AG10803 (cell line): Measurements from ENCODE around the gene BNC2.

ENCODE experiments used
- DNase-seq: peaks from one replicate; pipeline ENCODE4 v3.0.0; 2010; ENCODE audit warnings: low read depth
- H3K4me3 ChIP-seq: 2 replicates; pipeline ENCODE4 v1.5.1; 2011; ENCODE audit warnings: mild to moderate bottlenecking, low read length, control low read depth
- TF ChIP-seq, protein P1 (sequence below): conservative IDR thresholded peaks from 2 replicates; pipeline ENCODE4 v1.5.1; 2011; ENCODE audit warnings: mild to moderate bottlenecking, low read length, control low read depth, inconsistent platforms

The BNC2 gene

DNA sequence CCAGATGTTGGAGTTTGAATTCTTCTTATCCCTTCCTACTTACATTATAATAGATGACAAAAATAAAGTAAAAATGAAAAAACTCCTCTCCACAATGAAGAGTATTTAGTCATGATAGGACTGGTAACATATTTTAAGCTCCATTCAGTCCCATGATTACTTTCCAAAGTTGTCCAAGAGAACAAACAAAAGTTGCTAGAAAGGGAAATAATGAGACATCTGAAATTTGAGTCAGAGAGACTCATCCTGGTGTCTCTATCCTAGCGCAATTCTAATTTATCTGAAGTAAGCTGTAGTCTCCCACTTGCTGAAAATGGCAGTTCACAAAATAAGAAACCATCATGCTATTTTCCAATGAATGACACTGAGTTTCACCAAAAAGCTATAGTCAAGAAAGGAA lies 152.2 kb downstream of the BNC2 start:
- TF ChIP-seq, protein P1, sequence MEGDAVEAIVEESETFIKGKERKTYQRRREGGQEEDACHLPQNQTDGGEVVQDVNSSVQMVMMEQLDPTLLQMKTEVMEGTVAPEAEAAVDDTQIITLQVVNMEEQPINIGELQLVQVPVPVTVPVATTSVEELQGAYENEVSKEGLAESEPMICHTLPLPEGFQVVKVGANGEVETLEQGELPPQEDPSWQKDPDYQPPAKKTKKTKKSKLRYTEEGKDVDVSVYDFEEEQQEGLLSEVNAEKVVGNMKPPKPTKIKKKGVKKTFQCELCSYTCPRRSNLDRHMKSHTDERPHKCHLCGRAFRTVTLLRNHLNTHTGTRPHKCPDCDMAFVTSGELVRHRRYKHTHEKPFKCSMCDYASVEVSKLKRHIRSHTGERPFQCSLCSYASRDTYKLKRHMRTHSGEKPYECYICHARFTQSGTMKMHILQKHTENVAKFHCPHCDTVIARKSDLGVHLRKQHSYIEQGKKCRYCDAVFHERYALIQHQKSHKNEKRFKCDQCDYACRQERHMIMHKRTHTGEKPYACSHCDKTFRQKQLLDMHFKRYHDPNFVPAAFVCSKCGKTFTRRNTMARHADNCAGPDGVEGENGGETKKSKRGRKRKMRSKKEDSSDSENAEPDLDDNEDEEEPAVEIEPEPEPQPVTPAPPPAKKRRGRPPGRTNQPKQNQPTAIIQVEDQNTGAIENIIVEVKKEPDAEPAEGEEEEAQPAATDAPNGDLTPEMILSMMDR, result no peak

DNA sequence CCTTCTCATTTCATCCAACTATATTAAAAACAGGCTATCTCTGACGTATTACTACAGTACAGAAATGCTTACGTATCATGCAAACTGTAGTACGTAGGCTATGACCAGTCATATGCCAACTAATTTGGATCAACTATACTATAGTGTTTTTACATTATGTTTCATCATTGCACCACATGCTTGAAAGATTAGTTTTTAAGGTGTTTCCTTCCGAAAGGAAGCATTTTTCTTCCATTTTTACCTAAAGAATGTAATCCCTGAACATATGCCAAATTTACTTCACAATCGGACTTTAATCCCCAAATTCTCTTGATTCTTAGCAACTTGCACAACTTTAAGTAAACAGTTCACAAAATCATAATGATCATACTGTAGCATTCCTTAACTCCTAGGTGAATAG lies 153.9 kb downstream of the BNC2 start:
- no peak for DNase-seq
- TF ChIP-seq, protein P1, result no peak
- H3K4me3 ChIP-seq, result no peak overlapping the region

More for the DNA sequence above, 152.2 kb downstream of the BNC2 start:
- peak; percentile 20 for DNase-seq
- H3K4me3 ChIP-seq, result no peak overlapping the region

DNA sequence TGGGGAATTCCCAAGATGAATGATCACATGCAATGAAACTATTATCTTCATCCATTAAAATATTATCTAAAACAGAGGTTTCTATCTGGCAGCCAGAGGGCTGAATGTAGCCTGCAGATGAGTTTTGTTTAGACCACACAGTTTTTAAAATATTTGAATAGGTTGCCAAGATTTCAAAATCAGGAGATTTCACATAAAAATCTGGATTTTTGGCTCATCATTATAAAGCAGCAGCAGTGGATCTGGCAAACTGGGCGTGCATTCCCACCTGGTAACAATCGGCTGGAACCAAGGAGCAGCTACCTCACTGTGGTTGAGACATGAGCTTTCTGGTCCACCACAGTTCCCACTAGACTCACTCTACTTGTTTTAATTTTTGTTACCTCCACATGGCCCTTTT lies 155.1 kb downstream of the BNC2 start:
- TF ChIP-seq, protein P1, result peak; percentile 18; the same call in 1 of the 2 replicates
- H3K4me3 ChIP-seq, result no peak overlapping the region
- peak; percentile 93 for DNase-seq

DNA sequence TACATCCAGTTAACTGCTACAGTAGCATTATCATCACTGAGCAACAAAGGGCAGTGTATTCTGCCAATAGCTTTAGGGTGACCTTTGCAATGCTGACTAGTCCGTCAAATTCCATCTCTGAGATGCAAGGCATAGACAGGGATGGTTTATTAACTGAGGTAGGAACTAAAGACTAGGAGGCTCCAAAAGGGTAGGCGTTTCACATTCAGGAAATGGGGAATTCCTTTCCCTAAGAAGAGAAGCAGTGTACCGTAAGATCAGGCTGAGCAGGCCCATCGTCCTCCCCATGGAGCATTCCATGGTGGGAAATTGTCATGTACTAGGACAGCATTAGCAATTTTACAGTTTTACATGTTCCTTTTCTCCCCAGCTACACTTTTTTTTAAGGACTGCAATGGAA lies 157.7 kb downstream of the BNC2 start:
- TF ChIP-seq, protein P1, result no peak

DNA sequence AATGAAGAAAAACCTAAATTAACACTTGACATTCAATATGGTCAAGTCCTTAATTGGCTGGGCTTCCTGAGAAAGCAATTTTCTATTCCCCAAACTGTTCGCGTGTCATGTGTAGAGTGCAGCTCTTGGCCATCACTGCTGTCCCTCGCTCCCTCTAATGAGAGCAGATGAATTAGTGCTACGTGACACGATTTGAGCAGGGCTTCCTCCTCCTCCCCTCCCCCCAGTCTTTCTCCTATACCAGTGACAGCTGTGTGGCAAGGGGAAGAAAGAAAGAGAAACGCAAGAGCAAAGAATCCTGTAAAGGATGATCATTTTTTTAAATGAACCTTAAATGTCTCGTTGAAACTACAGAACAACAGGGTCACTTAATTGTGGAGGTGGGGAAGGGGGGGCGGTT lies 159.6 kb downstream of the BNC2 start:
- no peak overlapping the region for H3K4me3 ChIP-seq
- no peak for DNase-seq

More for the DNA sequence above, 157.7 kb downstream of the BNC2 start:
- H3K4me3 ChIP-seq, result no peak overlapping the region
- no peak for DNase-seq

DNA sequence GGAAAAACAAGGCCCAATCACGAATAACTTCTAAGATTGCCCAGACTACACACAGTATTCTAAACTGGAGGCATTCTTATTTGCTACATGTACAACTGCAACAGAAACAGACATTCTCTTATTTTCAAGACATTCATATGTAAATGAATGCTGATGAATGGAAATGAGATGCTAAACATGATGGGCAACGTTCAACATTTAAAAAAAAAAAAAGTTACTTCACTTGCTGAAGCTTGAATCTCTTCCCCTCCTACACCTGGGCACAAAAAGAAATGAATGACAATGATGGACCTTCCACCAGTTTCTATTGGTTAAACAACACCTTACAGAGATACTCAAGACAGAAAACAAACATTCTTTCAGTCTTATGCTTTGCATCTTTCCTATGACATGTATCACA lies 160.5 kb downstream of the BNC2 start:
- no peak overlapping the region for H3K4me3 ChIP-seq
- no peak for DNase-seq
- TF ChIP-seq, protein P1, result no peak

More for the DNA sequence above, 159.6 kb downstream of the BNC2 start:
- TF ChIP-seq, protein P1, result no peak

DNA sequence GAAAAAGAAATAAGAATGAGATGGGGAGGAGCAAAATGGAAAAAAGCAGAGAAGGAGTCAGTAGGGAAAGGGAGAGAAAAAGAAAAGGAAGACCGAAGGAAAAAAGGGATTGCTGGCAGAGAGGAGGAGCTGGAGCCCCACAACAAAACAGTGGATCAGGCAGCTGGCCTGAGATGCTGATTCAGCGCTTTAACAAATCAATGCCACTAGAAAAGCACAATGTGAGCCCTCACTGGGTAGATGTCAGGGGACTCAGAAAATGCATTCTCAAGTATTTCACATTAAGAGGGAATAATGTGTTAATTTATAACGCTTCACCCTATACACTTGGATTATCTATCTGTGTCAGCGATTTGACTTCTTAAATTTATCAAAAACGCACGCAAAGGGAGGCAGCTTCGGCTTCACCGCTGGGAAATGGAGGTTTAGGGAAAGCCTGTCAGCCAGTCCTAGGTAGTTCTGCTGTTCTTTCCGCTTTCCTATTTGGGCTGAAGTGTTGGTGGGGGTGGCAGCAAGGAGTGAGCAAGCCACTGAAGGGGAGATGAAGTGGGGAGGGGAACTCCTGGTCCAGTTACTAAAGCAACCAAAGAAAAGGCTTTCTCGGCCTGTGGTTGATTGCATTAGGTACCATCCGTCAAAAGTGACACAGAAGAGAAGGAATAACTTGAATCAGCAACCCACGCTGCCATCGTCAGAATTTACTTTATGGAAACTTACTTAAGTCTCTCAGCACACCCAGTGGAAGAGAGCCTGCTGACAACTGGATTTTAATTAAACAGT lies 161.6 kb downstream of the BNC2 start:
- H3K4me3 ChIP-seq, result no peak overlapping the region
- DNase-seq, result no peak
- TF ChIP-seq, protein P1, result no peak
